ENCODE measurements around the gene RIOK3. TPM values are rescaled to one million over a fixed set of nuclear protein-coding genes. Genes with fewer than 3 reads are reported as not detected.

RIOK3 gene, protein sequence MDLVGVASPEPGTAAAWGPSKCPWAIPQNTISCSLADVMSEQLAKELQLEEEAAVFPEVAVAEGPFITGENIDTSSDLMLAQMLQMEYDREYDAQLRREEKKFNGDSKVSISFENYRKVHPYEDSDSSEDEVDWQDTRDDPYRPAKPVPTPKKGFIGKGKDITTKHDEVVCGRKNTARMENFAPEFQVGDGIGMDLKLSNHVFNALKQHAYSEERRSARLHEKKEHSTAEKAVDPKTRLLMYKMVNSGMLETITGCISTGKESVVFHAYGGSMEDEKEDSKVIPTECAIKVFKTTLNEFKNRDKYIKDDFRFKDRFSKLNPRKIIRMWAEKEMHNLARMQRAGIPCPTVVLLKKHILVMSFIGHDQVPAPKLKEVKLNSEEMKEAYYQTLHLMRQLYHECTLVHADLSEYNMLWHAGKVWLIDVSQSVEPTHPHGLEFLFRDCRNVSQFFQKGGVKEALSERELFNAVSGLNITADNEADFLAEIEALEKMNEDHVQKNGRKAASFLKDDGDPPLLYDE
- polyA plus RNA-seq: 93.8 TPM
- long read RNA-seq, donor 1, full-length matches to known transcripts: 7 of 7 reads
- long read RNA-seq, donor 1, partial matches to known transcripts: 0 of 7 reads
- long read RNA-seq, donor 1, other reads (novel, unspliced or antisense): 0 of 7 reads
- long read RNA-seq, donor 2, full-length matches to known transcripts: 25 of 64 reads
- long read RNA-seq, donor 2, partial matches to known transcripts: 39 of 64 reads
- long read RNA-seq, donor 2, other reads (novel, unspliced or antisense): 0 of 64 reads
- long read RNA-seq, donor 3: 0 reads
- long read RNA-seq, donor 4, partial matches to known transcripts: 0 of 3 reads
- long read RNA-seq, donor 4, other reads (novel, unspliced or antisense): 0 of 3 reads
- long read RNA-seq, donor 5, full-length matches to known transcripts: 9 of 9 reads
- long read RNA-seq, donor 5, partial matches to known transcripts: 0 of 9 reads
- long read RNA-seq, donor 5, other reads (novel, unspliced or antisense): 0 of 9 reads
- long read RNA-seq, donor 6, full-length matches to known transcripts: 24 of 37 reads
- long read RNA-seq, donor 6, partial matches to known transcripts: 13 of 37 reads
- long read RNA-seq, donor 6, other reads (novel, unspliced or antisense): 0 of 37 reads
- long read RNA-seq, donor 7, full-length matches to known transcripts: 5 of 5 reads
- long read RNA-seq, donor 7, partial matches to known transcripts: 0 of 5 reads
- long read RNA-seq, donor 7, other reads (novel, unspliced or antisense): 0 of 5 reads
- long read RNA-seq, donor 8, full-length matches to known transcripts: 14 of 20 reads
- long read RNA-seq, donor 8, partial matches to known transcripts: 6 of 20 reads
- long read RNA-seq, donor 8, other reads (novel, unspliced or antisense): 0 of 20 reads
- long read RNA-seq, donor 9, full-length matches to known transcripts: 12 of 20 reads
- long read RNA-seq, donor 9, partial matches to known transcripts: 8 of 20 reads
- long read RNA-seq, donor 9, other reads (novel, unspliced or antisense): 0 of 20 reads
- long read RNA-seq, donor 10, full-length matches to known transcripts: 16 of 23 reads
- long read RNA-seq, donor 10, partial matches to known transcripts: 7 of 23 reads
- long read RNA-seq, donor 10, other reads (novel, unspliced or antisense): 0 of 23 reads
- long read RNA-seq, donor 11, full-length matches to known transcripts: 7 of 7 reads
- long read RNA-seq, donor 11, partial matches to known transcripts: 0 of 7 reads
- long read RNA-seq, donor 11, other reads (novel, unspliced or antisense): 0 of 7 reads

GRCh38 chr18:23452728-23453679 lies at the start of gene RIOK3:
TSS of gene RIOK3 (plus strand) at chr18:23453287. CDS start at chr18:23453440, 153 bp downstream.
- Histone ChIP-seq H3K4me1 (ENCODE audit: control insufficient read depth, insufficient read depth, low read length) (peaks cover 12% of the 10 kb centered on the region), H3K9me3 (ENCODE audit: control insufficient read depth, low read depth, low read length) (peaks cover 3% of the 10 kb centered on the region), H3K4me3 (ENCODE audit: low read length) (peak within 1 kb of the TSS; percentile 97), H3K27me3 (ENCODE audit: control insufficient read depth, insufficient read depth, low read length) (no peaks in the 10 kb centered on the region), H3K36me3 (ENCODE audit: control insufficient read depth, insufficient read depth, low read length) (no peaks in the 10 kb centered on the region), H3K27ac (ENCODE audit: low read length) (peak within 1 kb of the TSS; percentile 97)
- WGBS (ENCODE audit: insufficient coverage, low lambda C conversion rate): 11% methylated on average over 7 of the region's 60 CpGs
- peak; percentile 97 to 98 for DNase-seq

DNA sequence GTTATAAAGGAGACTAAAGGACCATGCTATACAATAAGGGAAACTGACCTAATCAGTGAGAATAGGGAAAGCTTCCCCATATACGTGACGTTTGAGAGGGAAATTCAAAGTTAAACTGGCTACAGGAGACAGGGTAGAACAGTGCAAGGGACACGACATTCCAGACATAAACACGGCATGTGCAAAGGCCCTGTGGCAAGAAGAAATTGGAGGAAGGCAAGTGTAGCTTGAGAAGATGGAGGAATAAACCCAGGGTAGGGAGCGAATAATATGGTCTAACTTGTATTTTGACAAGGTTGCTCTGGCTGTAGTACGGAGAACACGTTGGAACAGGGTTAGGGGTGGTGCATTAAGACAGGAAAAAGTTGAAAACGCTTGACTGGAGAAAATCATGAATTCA lies 49.8 kb upstream of the RIOK3 start:
- DNase-seq: no peak
- Histone ChIP-seq H3K36me3 (ENCODE audit: control insufficient read depth, insufficient read depth, low read length) (no peaks in the 10 kb centered on the region), H3K4me1 (ENCODE audit: control insufficient read depth, insufficient read depth, low read length) (peaks cover 39% of the 10 kb centered on the region), H3K4me3 (ENCODE audit: low read length) (no peak overlapping the region), H3K27me3 (ENCODE audit: control insufficient read depth, insufficient read depth, low read length) (no peaks in the 10 kb centered on the region), H3K9me3 (ENCODE audit: control insufficient read depth, low read depth, low read length) (peaks cover 2% of the 10 kb centered on the region), H3K27ac (ENCODE audit: low read length) (no peak overlapping the region)
- 97% methylated on average over 4 of the region's 8 CpGs for WGBS (ENCODE audit: insufficient coverage, low lambda C conversion rate)

DNA sequence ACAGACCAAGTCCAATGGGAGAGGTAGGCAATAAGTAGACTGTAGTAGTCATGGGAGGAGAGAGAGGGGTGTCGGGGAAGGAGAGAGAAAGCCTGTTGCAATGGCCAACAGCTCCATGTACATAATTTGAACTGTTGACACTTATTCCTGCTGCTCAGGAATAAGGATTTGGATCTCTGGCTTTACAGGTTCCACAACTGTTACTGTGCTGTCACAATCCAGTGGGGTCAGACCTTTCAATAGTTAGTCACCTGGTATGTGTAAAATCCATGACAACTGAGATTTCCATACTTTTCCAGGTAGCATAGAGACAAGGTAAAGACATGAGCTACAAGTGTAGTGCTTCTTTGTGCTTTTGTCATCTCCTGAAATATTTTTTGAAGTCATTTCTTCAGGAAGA lies 47.5 kb upstream of the RIOK3 start:
- H3K36me3 ChIP-seq (ENCODE audit: control insufficient read depth, insufficient read depth, low read length): no peaks in the 10 kb centered on the region
- no peak overlapping the region for H3K4me3 ChIP-seq (ENCODE audit: low read length)
- H3K4me1 ChIP-seq (ENCODE audit: control insufficient read depth, insufficient read depth, low read length): peaks cover 38% of the 10 kb centered on the region
- H3K9me3 ChIP-seq (ENCODE audit: control insufficient read depth, low read depth, low read length): peaks cover 2% of the 10 kb centered on the region
- no CpG with 5 or more reads among the region's 1 CpG for whole genome bisulfite sequencing (ENCODE audit: insufficient coverage, low lambda C conversion rate)
- DNase-seq: peak in 1 of 2 donors; percentile 46
- H3K27me3 ChIP-seq (ENCODE audit: control insufficient read depth, insufficient read depth, low read length): no peaks in the 10 kb centered on the region
- H3K27ac ChIP-seq (ENCODE audit: low read length): peak overlapping the region; percentile 85

GRCh38 chr18:23406271-23406787 lies 46.8 kb upstream of the RIOK3 start:
- peak; percentile 77 to 89 for DNase-seq
- Histone ChIP-seq H3K4me3 (ENCODE audit: low read length) (no peak overlapping the region), H3K27ac (ENCODE audit: low read length) (peak overlapping the region; percentile 85), H3K27me3 (ENCODE audit: control insufficient read depth, insufficient read depth, low read length) (no peaks in the 10 kb centered on the region), H3K9me3 (ENCODE audit: control insufficient read depth, low read depth, low read length) (peaks cover 2% of the 10 kb centered on the region), H3K36me3 (ENCODE audit: control insufficient read depth, insufficient read depth, low read length) (no peaks in the 10 kb centered on the region), H3K4me1 (ENCODE audit: control insufficient read depth, insufficient read depth, low read length) (peaks cover 31% of the 10 kb centered on the region)
- no CpG with 5 or more reads among the region's 2 CpGs for WGBS (ENCODE audit: insufficient coverage, low lambda C conversion rate)

DNA sequence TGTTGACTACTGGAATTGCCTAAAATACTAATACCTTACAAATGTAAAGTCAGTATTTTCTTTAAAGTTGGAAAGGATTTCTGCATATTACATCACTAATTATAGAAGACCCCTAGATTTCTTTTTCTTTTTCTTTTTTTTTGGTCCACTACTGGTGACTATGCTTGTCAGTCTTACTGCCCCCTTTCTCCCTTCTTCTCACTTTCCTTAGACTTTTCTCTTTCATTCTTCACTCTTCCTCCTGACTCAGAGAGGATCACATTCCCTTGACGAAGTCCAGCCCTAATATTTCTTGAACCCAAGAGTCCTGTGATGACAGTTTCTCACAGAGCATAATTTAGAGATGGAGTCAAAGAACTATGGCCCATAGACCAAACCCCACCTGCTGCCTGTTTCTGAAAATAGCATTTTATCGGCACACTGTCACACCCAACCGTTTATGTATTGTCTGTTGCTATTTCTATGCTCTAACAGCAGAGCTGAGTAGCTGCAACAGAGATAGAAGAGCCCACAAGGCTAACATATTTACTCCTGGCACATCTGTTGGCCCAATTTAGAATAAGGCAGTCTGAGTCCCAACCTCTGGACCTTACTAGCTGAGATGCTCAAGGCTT lies 40.6 kb upstream of the RIOK3 start:
- no peak for DNase-seq
- WGBS (ENCODE audit: insufficient coverage, low lambda C conversion rate): 92% methylated on average over 2 of the region's 3 CpGs

GRCh38 chr18:23415515-23415914 lies 37.6 kb upstream of the RIOK3 start:
- 100% methylated on average over 1 of the region's 4 CpGs for WGBS (ENCODE audit: insufficient coverage, low lambda C conversion rate)
- no peaks in the 10 kb centered on the region for H3K9me3 ChIP-seq (ENCODE audit: control insufficient read depth, low read depth, low read length)
- H3K4me1 ChIP-seq (ENCODE audit: control insufficient read depth, insufficient read depth, low read length): no peaks in the 10 kb centered on the region
- no peaks in the 10 kb centered on the region for H3K36me3 ChIP-seq (ENCODE audit: control insufficient read depth, insufficient read depth, low read length)
- H3K27ac ChIP-seq (ENCODE audit: low read length): no peak overlapping the region
- no peaks in the 10 kb centered on the region for H3K27me3 ChIP-seq (ENCODE audit: control insufficient read depth, insufficient read depth, low read length)
- no peak for DNase-seq
- no peak overlapping the region for H3K4me3 ChIP-seq (ENCODE audit: low read length)

More for the DNA sequence above, 40.6 kb upstream of the RIOK3 start:
- no peaks in the 10 kb centered on the region for H3K9me3 ChIP-seq (ENCODE audit: control insufficient read depth, low read depth, low read length)
- H3K4me1 ChIP-seq (ENCODE audit: control insufficient read depth, insufficient read depth, low read length): peaks cover 3% of the 10 kb centered on the region
- no peak overlapping the region for H3K4me3 ChIP-seq (ENCODE audit: low read length)
- no peaks in the 10 kb centered on the region for H3K27me3 ChIP-seq (ENCODE audit: control insufficient read depth, insufficient read depth, low read length)
- H3K36me3 ChIP-seq (ENCODE audit: control insufficient read depth, insufficient read depth, low read length): no peaks in the 10 kb centered on the region
- H3K27ac ChIP-seq (ENCODE audit: low read length): no peak overlapping the region

- no peak overlapping the region for H3K4me3 ChIP-seq (ENCODE audit: low read length)
- WGBS (ENCODE audit: insufficient coverage, low lambda C conversion rate): no CpG with 5 or more reads among the region's 3 CpGs
- H3K36me3 ChIP-seq (ENCODE audit: control insufficient read depth, insufficient read depth, low read length): no peaks in the 10 kb centered on the region
- H3K27ac ChIP-seq (ENCODE audit: low read length): no peak overlapping the region
- H3K9me3 ChIP-seq (ENCODE audit: control insufficient read depth, low read depth, low read length): no peaks in the 10 kb centered on the region
- H3K4me1 ChIP-seq (ENCODE audit: control insufficient read depth, insufficient read depth, low read length): no peaks in the 10 kb centered on the region
- no peaks in the 10 kb centered on the region for H3K27me3 ChIP-seq (ENCODE audit: control insufficient read depth, insufficient read depth, low read length)
- DNase-seq: no peak
These were observed 36.8 kb upstream of the RIOK3 start for GRCh38 chr18:23416298-23416697.

- WGBS (ENCODE audit: insufficient coverage, low lambda C conversion rate): no CpG with 5 or more reads among the region's 1 CpG
- H3K27ac ChIP-seq (ENCODE audit: low read length): peak overlapping the region; percentile 85
- no peak overlapping the region for H3K4me3 ChIP-seq (ENCODE audit: low read length)
- H3K27me3 ChIP-seq (ENCODE audit: control insufficient read depth, insufficient read depth, low read length): no peaks in the 10 kb centered on the region
- no peaks in the 10 kb centered on the region for H3K9me3 ChIP-seq (ENCODE audit: control insufficient read depth, low read depth, low read length)
- peak; percentile 87 to 93 for DNase-seq
- H3K36me3 ChIP-seq (ENCODE audit: control insufficient read depth, insufficient read depth, low read length): no peaks in the 10 kb centered on the region
- H3K4me1 ChIP-seq (ENCODE audit: control insufficient read depth, insufficient read depth, low read length): peaks cover 16% of the 10 kb centered on the region
These were observed 31.8 kb upstream of the RIOK3 start for GRCh38 chr18:23421277-23421676.

All from large intestine (tissue), 12 donors.